Measurements from ENCODE around the gene LPIN2. TPM values are rescaled to one million over a fixed set of nuclear protein-coding genes. Genes with fewer than 3 reads are reported as not detected.

LPIN2 gene
- total and polyA plus RNA-seq, 2 of the 4 experiments (the other 2 are of a cell fraction), result 16.2 to 21.9 TPM

DNA sequence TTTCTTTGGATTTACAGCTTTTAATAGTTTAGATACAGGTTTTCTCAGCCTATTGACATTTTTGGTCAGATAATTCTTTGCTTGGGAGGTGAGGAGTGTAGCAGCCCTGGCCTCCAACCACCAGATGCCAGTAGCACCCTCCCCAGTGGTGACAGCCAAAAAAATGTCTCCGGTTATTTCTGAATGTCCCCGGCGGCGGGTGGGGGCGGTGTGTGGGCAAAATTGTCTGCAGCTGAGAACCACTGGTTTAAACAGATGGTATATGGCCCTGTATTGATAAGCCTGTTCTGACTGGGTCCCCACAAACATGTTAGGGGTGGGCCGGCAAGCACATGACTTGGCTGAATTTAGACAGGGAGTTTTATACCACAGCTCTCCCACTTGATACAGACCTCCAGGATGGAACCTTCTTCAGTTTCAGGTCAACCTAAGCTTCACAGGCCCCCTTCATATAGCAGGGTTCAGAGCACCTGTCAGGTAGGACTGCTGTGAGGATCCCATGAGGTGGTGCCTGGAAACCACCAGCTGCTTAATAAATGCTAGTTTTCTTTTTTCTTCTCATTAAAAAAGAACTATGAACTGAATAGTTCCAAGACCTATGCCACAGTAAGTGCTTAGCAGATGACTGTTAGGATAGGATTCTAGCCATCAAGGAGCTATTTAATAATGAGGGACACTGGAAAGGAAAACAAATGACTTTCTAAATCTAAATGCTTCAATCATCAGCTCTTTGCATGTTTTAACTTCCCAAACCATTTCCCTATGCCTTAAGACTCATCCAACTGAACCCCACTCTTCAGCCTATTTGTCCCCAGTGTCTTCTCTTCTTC is 18.1 kb downstream of the LPIN2 start:
- Histone ChIP-seq H4K8ac (ENCODE audit: low read depth in 2 of 2, low read length in 2 of 2) (no peak overlapping the region), H3K4ac (ENCODE audit: low read depth, low read length) (no peak overlapping the region; the same call in 1 of the 2 replicates), H3K23ac (ENCODE audit: low read depth, low read length) (peak overlapping the region; percentile 62; the same call in 1 of the 2 replicates), H3K9ac (ENCODE audit: low read depth, low read length) (no peak overlapping the region), H2BK20ac (ENCODE audit: low read depth, low read length) (no peak overlapping the region), H3K4me2 (ENCODE audit: low read depth, low read length) (no peak overlapping the region), H2BK5ac (ENCODE audit: low read depth, low read length, poor library complexity, severe bottlenecking) (no peak overlapping the region), H3K79me1 (ENCODE audit: low read depth in 1 of 2, low read length in 2 of 2) (peaks cover 23 to 63% of the 10 kb centered on the region in 2 experiments), H3K56ac (ENCODE audit: extremely low read depth, insufficient read depth, low read length) (no peak overlapping the region), H2BK15ac (ENCODE audit: low read depth, low read length) (no peak overlapping the region), H4K5ac (ENCODE audit: low read depth, low read length) (no peak overlapping the region), H2AK9ac (replicated peaks; ENCODE audit: low read depth, low read length, poor library complexity) (no peak overlapping the region), H3K9me3 (ENCODE audit: control insufficient read depth, insufficient read depth, low read length) (peaks cover 3% of the 10 kb centered on the region; the same call in 1 of the 2 replicates), H2BK120ac (ENCODE audit: low read depth, low read length) (no peak overlapping the region), H3K27ac (ENCODE audit: insufficient read depth, low read length) (no peak overlapping the region), H3K18ac (ENCODE audit: low read depth, low read length) (no peak overlapping the region), H3K4me3 (ENCODE audit: insufficient read depth, low read depth, low read length) (no peak overlapping the region), H4K91ac (ENCODE audit: insufficient read depth, low read depth, low read length) (no peak overlapping the region), H3K9me1 (ENCODE audit: insufficient read depth, low read length) (peaks cover 10% of the 10 kb centered on the region), H2AK5ac (ENCODE audit: low read depth, low read length) (no peak overlapping the region; the same call in 1 of the 2 replicates), H3K14ac (replicated peaks; ENCODE audit: low read depth, low read length) (no peak overlapping the region), H3K4me1 (ENCODE audit: control insufficient read depth, insufficient read depth, low read length) (peaks cover 9% of the 10 kb centered on the region), H3K36me3 (ENCODE audit: control insufficient read depth, insufficient read depth, low read length) (no peaks in the 10 kb centered on the region; the same call in 1 of the 2 replicates), H3K27me3 (ENCODE audit: control insufficient read depth, insufficient read depth, low read length) (no peaks in the 10 kb centered on the region), H2AFZ (replicated peaks; ENCODE audit: low read length, poor library complexity) (no peak overlapping the region), H4K20me1 (ENCODE audit: insufficient read depth, low read length) (peaks cover 24% of the 10 kb centered on the region)
- DNase-seq (no peak), ATAC-seq (ENCODE audit: low read depth) (peak; percentile 54; the same call in 1 of the 2 replicates)
- WGBS, 2 experiments (ENCODE audit: extremely low coverage in 2 of 2, insufficient read length in 1 of 2), result no CpG with 5 or more reads among the region's 6 CpGs
- 0 out of 2 replicates have a peak, but pooled peaks have one; percentile 19 for TF ChIP-seq CTCF (conservative IDR thresholded peaks at IDR 0.05; ENCODE audit: low read depth, low read length)
- TF ChIP-seq USF2 (IDR thresholded peaks at IDR 0.05; ENCODE audit: low read depth, low read length), result no peak
- TF ChIP-seq SMC3 (IDR thresholded peaks at IDR 0.05; ENCODE audit: low read depth, low read length), result no peak
- no peak for TF ChIP-seq BHLHE40 (IDR thresholded peaks at IDR 0.05; ENCODE audit: low read depth, low read length)
- no peak for TF ChIP-seq NFE2L2 (IDR thresholded peaks at IDR 0.05; ENCODE audit: low read depth, low read length)
- TF ChIP-seq, protein P1, sequence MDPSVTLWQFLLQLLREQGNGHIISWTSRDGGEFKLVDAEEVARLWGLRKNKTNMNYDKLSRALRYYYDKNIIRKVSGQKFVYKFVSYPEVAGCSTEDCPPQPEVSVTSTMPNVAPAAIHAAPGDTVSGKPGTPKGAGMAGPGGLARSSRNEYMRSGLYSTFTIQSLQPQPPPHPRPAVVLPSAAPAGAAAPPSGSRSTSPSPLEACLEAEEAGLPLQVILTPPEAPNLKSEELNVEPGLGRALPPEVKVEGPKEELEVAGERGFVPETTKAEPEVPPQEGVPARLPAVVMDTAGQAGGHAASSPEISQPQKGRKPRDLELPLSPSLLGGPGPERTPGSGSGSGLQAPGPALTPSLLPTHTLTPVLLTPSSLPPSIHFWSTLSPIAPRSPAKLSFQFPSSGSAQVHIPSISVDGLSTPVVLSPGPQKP (IDR thresholded peaks at IDR 0.05; ENCODE audit: borderline replicate concordance, low read depth, low read length), result no peak
- no peak for TF ChIP-seq POLR2A (IDR thresholded peaks at IDR 0.05; ENCODE audit: low read depth, low read length)
- peak; percentile 19; the same call in 1 of the 2 replicates for TF ChIP-seq RAD21 (IDR thresholded peaks at IDR 0.05; ENCODE audit: low read length)
- TF ChIP-seq MAZ (IDR thresholded peaks at IDR 0.05; ENCODE audit: borderline replicate concordance, low read depth, low read length), result no peak
- TF ChIP-seq CHD1 (IDR thresholded peaks at IDR 0.05; ENCODE audit: low read depth, low read length), result no peak
- no peak for TF ChIP-seq FOS (IDR thresholded peaks at IDR 0.05; ENCODE audit: low read depth, low read length)
- no TSS peak for BruUV-seq (replicated peaks)
- dilution Hi-C loops (cut with HindIII; ENCODE audit: low sequenced_read_pairs, unreplicated experiment) (no loop called here), intact Hi-C loops (cut with micrococcal nuclease) (no loop called here), in situ Hi-C loops (cut with MboI; ENCODE audit: low sequenced_read_pairs) (loop anchor here (25.0 kb wide), 1 partner anchor 617 kb away; no protein-coding TSS in a partner anchor)
- ChIA-PET POLR2A (ENCODE audit: unreplicated experiment) (no interaction called here), CTCF (interaction anchor here (1.4 to 1.6 kb wide), 2 partner anchors 9 to 12 kb away, joined by 4 to 5 read pairs; no protein-coding TSS in a partner anchor)

All from IMR-90 (cell line).